Natural killer cell (primary cell): Measurements from ENCODE around the gene PLCG2. TPM values are rescaled to one million over a fixed set of nuclear protein-coding genes. Genes with fewer than 3 reads are reported as not detected.

Source experiments
- ATAC-seq, 3 donors: fragments of 150-1000 bp in 2 of 3; fragments of 200-7000 bp in 1 of 3; cut with Tn5 transposase; 1 replicate in 1 of 3; 2 replicates in 2 of 3; pipeline ENCODE4 v1.10.0; 2021; ENCODE audit warnings: mild to moderate bottlenecking in 2 of 3, moderate library complexity in 2 of 3
- DNase-seq, 2 donors: peaks; one replicate each; pipeline versions ENCODE4 v3.0.0 to v3.0.0-alpha.2; 2013 to 2021; ENCODE audit warnings: mixed read lengths in 1 of 2
- H3K27ac ChIP-seq: one replicate; pipeline ENCODE4 v1.5.1; 2013; ENCODE audit warnings: mild to moderate bottlenecking, low read length
- H3K27me3 ChIP-seq: one replicate; pipeline ENCODE4 v1.6.1; 2013; ENCODE audit warnings: low read length; ENCODE audit not compliant: control insufficient read depth, insufficient read depth
- H3K36me3 ChIP-seq: one replicate; pipeline ENCODE4 v1.6.1; 2013; ENCODE audit warnings: low read length; ENCODE audit not compliant: control insufficient read depth, insufficient read depth
- H3K4me1 ChIP-seq: one replicate; pipeline ENCODE4 v1.6.1; 2013; ENCODE audit warnings: low read length; ENCODE audit not compliant: control insufficient read depth, insufficient read depth
- H3K4me3 ChIP-seq: one replicate; pipeline ENCODE4 v1.5.1; 2013; ENCODE audit warnings: low read length
- H3K9me3 ChIP-seq: one replicate; pipeline ENCODE4 v1.6.1; 2013; ENCODE audit warnings: low read length; ENCODE audit not compliant: control insufficient read depth, insufficient read depth
- H3K27ac Mint-ChIP-seq, 2 donors: one replicate each; pipeline ENCODE4 v1.8.0; 2022; ENCODE audit warnings: mild to moderate bottlenecking in 2 of 2, mixed read lengths in 2 of 2, moderate library complexity in 1 of 2
- H3K27me3 Mint-ChIP-seq, 2 donors: one replicate each; pipeline ENCODE4 v1.8.0; 2022; ENCODE audit warnings: low read depth in 2 of 2, mixed read lengths in 2 of 2
- H3K36me3 Mint-ChIP-seq: one replicate; pipeline ENCODE4 v1.8.0; 2022; ENCODE audit warnings: mixed read lengths
- H3K4me1 Mint-ChIP-seq, 2 donors: one replicate each; pipeline ENCODE4 v1.8.0; 2022; ENCODE audit warnings: mixed read lengths in 2 of 2
- H3K4me3 Mint-ChIP-seq: one replicate; pipeline ENCODE4 v1.8.0; 2022; ENCODE audit warnings: mild to moderate bottlenecking, moderate library complexity, mixed read lengths
- H3K9me3 Mint-ChIP-seq, 2 donors: one replicate each; pipeline ENCODE4 v1.8.0; 2022; ENCODE audit warnings: mixed read lengths in 2 of 2
- WGBS: methylation state at CpG from one replicate; pipeline ENCODE4 v1.1.7; 2013; ENCODE audit warnings: missing lambda C conversion rate; ENCODE audit not compliant: insufficient coverage; 5-methylcytosine and 5-hydroxymethylcytosine counted together
- intact Hi-C: fragments of 100-400 bp; cut with micrococcal nuclease; formaldehyde crosslinking; loops from one replicate; pipeline ENCODE4 v1.14.2; 2022
- total RNA-seq, 4 donors: library from RNA; stranded (reverse); fragments of 120-200 nt in 1 of 4; gene quantifications; one replicate each; pipeline versions ENCODE4 v1.2.3 to v1.2.4, GENCODE V29; 2013 to 2022
- TF ChIP-seq, protein P1 (sequence below): fragments of 200-600 bp; IDR thresholded peaks from one replicate; pipeline ENCODE4 v1.8.0; 2022; ENCODE audit warnings: antibody characterized with exemption

Gene PLCG2
- total RNA-seq, 3 donors from 2014 or later (not counting 1 experiment from before 2014, with no cell fraction given): 250 to 298 (median 285) TPM

DNA sequence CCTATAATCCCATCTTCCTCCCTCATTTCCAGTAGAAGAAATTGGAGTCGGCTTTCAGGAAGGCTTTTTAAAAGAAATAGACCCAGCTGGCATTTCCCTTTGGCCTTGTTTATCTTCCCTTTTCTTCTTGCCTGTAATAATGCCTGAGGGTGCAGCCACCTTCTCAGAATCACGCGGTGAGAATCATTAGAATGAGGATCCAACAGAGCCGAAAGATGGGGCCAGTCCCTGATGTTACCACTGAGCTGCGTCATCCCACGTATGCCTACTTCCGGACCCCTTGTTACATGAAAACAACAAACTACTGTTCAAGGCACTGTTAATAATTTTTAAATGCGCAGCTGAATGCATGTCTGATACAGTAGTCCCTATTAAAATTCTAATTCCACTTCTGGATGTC, 208.0 kb downstream of the PLCG2 start:
- no peaks in the 10 kb centered on the region for H3K4me1 ChIP-seq
- intact Hi-C loops: no loop called here
- ATAC-seq: no peak

DNA sequence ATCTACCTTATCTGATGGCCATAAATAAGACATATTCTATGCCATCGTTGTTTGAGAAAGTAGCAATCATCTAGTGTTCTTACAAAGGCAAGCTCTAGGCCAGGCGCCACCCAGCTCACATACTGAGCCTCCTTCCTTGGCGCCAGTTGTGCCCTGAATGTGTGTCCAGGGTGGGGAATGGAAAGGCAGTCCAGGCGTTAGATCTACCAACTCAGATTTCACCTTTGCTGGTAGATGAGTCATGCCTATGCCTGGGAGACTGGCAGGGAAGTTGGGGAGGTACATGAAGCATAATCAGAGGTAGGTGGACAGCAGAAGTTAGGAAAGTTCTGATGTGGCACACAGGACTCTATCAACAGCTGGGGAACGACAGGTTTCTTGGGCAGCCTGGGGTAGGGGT, 208.6 kb downstream of the PLCG2 start:
- DNase-seq (no peak), ATAC-seq (no peak)
- Mint-ChIP-seq H3K4me1 (no peaks in the 10 kb centered on the region), H3K4me3 (no peak overlapping the region), H3K36me3 (no peaks in the 10 kb centered on the region), H3K27me3 (peaks cover 11 to 30% of the 10 kb centered on the region in 2 donors), H3K9me3 (no peaks in the 10 kb centered on the region), H3K27ac (no peak overlapping the region)
- no peaks in the 10 kb centered on the region for H3K36me3 ChIP-seq
- H3K9me3 ChIP-seq: no peaks in the 10 kb centered on the region
- H3K27ac ChIP-seq: no peak overlapping the region
- H3K27me3 ChIP-seq: no peaks in the 10 kb centered on the region
- 91% methylated on average over 5 of the region's 5 CpGs for WGBS
- no peak overlapping the region for H3K4me3 ChIP-seq
- H3K4me1 ChIP-seq: no peaks in the 10 kb centered on the region
- intact Hi-C loops: no loop called here
- TF ChIP-seq, protein P1, sequence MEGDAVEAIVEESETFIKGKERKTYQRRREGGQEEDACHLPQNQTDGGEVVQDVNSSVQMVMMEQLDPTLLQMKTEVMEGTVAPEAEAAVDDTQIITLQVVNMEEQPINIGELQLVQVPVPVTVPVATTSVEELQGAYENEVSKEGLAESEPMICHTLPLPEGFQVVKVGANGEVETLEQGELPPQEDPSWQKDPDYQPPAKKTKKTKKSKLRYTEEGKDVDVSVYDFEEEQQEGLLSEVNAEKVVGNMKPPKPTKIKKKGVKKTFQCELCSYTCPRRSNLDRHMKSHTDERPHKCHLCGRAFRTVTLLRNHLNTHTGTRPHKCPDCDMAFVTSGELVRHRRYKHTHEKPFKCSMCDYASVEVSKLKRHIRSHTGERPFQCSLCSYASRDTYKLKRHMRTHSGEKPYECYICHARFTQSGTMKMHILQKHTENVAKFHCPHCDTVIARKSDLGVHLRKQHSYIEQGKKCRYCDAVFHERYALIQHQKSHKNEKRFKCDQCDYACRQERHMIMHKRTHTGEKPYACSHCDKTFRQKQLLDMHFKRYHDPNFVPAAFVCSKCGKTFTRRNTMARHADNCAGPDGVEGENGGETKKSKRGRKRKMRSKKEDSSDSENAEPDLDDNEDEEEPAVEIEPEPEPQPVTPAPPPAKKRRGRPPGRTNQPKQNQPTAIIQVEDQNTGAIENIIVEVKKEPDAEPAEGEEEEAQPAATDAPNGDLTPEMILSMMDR: no peak

More for the DNA sequence above, 208.0 kb downstream of the PLCG2 start:
- H3K27ac Mint-ChIP-seq: no peak overlapping the region
- Histone ChIP-seq H3K36me3 (no peaks in the 10 kb centered on the region), H3K9me3 (no peaks in the 10 kb centered on the region), H3K4me3 (no peak overlapping the region), H3K27me3 (no peaks in the 10 kb centered on the region), H3K27ac (no peak overlapping the region)
- no peak for DNase-seq
- no peak overlapping the region for H3K4me3 Mint-ChIP-seq
- no peaks in the 10 kb centered on the region for H3K4me1 Mint-ChIP-seq
- H3K36me3 Mint-ChIP-seq: no peaks in the 10 kb centered on the region
- no peaks in the 10 kb centered on the region for H3K9me3 Mint-ChIP-seq
- TF ChIP-seq, protein P1: no peak
- WGBS: 94% methylated on average over 8 of the region's 8 CpGs
- H3K27me3 Mint-ChIP-seq: peaks cover 11 to 34% of the 10 kb centered on the region in 2 donors

DNA sequence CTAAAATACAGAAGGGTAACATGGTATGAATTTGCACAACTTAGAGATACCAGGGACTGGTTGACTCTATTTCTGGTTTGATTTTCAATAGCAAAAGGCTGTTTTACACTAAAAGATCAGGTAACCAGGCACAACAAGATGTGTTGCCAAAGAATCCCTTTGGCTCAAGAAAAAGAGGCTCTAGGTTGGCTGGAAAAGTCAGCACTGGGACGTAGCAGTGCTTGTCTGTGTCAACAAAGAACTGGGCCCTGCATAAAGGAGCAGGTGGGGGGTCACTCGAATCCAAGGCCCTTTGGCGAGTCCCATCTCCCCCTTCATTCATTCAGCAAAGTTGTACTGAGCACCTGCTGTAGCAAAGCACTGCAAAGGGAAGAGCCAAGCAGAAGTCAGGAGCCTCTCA, 213.8 kb downstream of the PLCG2 start:
- Mint-ChIP-seq H3K36me3 (peaks cover 8% of the 10 kb centered on the region), H3K4me3 (no peak overlapping the region), H3K27ac (no peak overlapping the region), H3K9me3 (no peaks in the 10 kb centered on the region), H3K4me1 (peaks cover 0 to 7% of the 10 kb centered on the region in 2 donors), H3K27me3 (no peaks in the 10 kb centered on the region)
- H3K4me3 ChIP-seq: no peak overlapping the region
- no peaks in the 10 kb centered on the region for H3K9me3 ChIP-seq
- no peaks in the 10 kb centered on the region for H3K27me3 ChIP-seq
- no peaks in the 10 kb centered on the region for H3K4me1 ChIP-seq
- intact Hi-C loops: no loop called here
- DNase-seq: no peak
- no peak overlapping the region for H3K27ac ChIP-seq
- 90% methylated on average over 3 of the region's 3 CpGs for WGBS
- peaks cover 11% of the 10 kb centered on the region for H3K36me3 ChIP-seq
- TF ChIP-seq, protein P1: no peak
- ATAC-seq: no peak

DNA sequence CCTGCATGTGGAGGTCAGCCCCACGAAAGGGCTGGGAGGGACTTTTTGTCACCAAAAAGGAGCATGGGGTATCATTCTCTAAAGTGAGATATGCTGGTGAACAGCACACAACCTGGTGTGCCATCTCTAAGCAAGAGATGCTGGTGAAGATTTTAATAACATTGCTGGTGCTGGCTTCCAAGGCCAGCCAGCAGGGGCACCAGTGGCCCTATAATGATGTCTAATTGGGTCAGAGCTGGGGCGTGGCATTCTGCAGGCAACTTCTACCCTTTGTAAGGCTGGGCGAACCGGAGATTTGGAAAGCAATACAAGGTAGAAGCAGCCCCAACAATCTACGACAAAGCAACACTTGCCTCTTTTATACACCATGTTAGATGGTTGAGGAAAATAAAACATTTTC, 215.4 kb downstream of the PLCG2 start:
- Histone ChIP-seq H3K36me3 (peaks cover 18% of the 10 kb centered on the region), H3K27ac (no peak overlapping the region), H3K4me1 (no peaks in the 10 kb centered on the region), H3K4me3 (no peak overlapping the region), H3K9me3 (no peaks in the 10 kb centered on the region), H3K27me3 (no peaks in the 10 kb centered on the region)
- Mint-ChIP-seq H3K9me3 (no peaks in the 10 kb centered on the region), H3K4me3 (no peak overlapping the region), H3K36me3 (peaks cover 15% of the 10 kb centered on the region), H3K4me1 (peaks cover 0 to 7% of the 10 kb centered on the region in 2 donors), H3K27me3 (no peaks in the 10 kb centered on the region), H3K27ac (no peak overlapping the region)
- TF ChIP-seq, protein P1: no peak
- WGBS: 89% methylated on average over 2 of the region's 5 CpGs
- intact Hi-C loops: no loop called here
- DNase-seq (peak in 1 of 2 donors; percentile 9), ATAC-seq (no peak)
